ENCODE results near the gene AK2.
"Not testable (repeated sequence)": the region's sequence is repeated elsewhere in the genome, so short reads cannot be mapped to it uniquely, and the experiment has no call there.

AK2 gene

GRCh38 chr1:33055210-33056008 is 18.7 kb upstream of the AK2 start:
- in situ Hi-C loops (cut with MboI; ENCODE audit: low sequenced_read_pairs), result no loop called here

GRCh38 chr1:33050221-33051076 is 13.8 kb upstream of the AK2 start:
- in situ Hi-C loops (cut with MboI; ENCODE audit: low sequenced_read_pairs), result no loop called here

- in situ Hi-C loops (cut with MboI; ENCODE audit: low sequenced_read_pairs), result no loop called here
These were observed 12.7 kb upstream of the AK2 start for GRCh38 chr1:33049371-33049770.

- in situ Hi-C loops (cut with MboI; ENCODE audit: low sequenced_read_pairs), result no loop called here
These were observed 11.7 kb upstream of the AK2 start for GRCh38 chr1:33048426-33048825.

GRCh38 chr1:33047839-33048305 is 11.2 kb upstream of the AK2 start:
- in situ Hi-C loops (cut with MboI; ENCODE audit: low sequenced_read_pairs), result no loop called here

- in situ Hi-C loops (cut with MboI; ENCODE audit: low sequenced_read_pairs), result no loop called here
These were observed 10.6 kb upstream of the AK2 start for GRCh38 chr1:33047290-33047689.

- in situ Hi-C loops (cut with MboI; ENCODE audit: low sequenced_read_pairs), result not testable (repeated sequence)
These were observed 9.6 kb upstream of the AK2 start for GRCh38 chr1:33046234-33046633.

GRCh38 chr1:33045814-33046213 is 9.1 kb upstream of the AK2 start:
- in situ Hi-C loops (cut with MboI; ENCODE audit: low sequenced_read_pairs), result no loop called here

GRCh38 chr1:33045246-33045645 is 8.6 kb upstream of the AK2 start:
- in situ Hi-C loops (cut with MboI; ENCODE audit: low sequenced_read_pairs), result no loop called here

GRCh38 chr1:33043267-33044092 is 6.8 kb upstream of the AK2 start:
- in situ Hi-C loops (cut with MboI; ENCODE audit: low sequenced_read_pairs), result no loop called here

- in situ Hi-C loops (cut with MboI; ENCODE audit: low sequenced_read_pairs), result no loop called here
These were observed 6.1 kb upstream of the AK2 start for GRCh38 chr1:33042831-33043230.

- in situ Hi-C loops (cut with MboI; ENCODE audit: low sequenced_read_pairs), result no loop called here
These were observed 4.3 kb upstream of the AK2 start for GRCh38 chr1:33041026-33041425.

GRCh38 chr1:33039840-33040239 is 3.2 kb upstream of the AK2 start:
- in situ Hi-C loops (cut with MboI; ENCODE audit: low sequenced_read_pairs), result no loop called here

GRCh38 chr1:33036051-33036525 is 595 bp downstream of the AK2 start:
- in situ Hi-C loops (cut with MboI; ENCODE audit: low sequenced_read_pairs), result no loop called here

- in situ Hi-C loops (cut with MboI; ENCODE audit: low sequenced_read_pairs), result no loop called here
These were observed 4.4 kb downstream of the AK2 start for GRCh38 chr1:33032126-33032869.

GRCh38 chr1:33031506-33031905 is 5.2 kb downstream of the AK2 start:
- in situ Hi-C loops (cut with MboI; ENCODE audit: low sequenced_read_pairs), result no loop called here

- in situ Hi-C loops (cut with MboI; ENCODE audit: low sequenced_read_pairs), result no loop called here
These were observed 6.1 kb downstream of the AK2 start for GRCh38 chr1:33030575-33030974.

- in situ Hi-C loops (cut with MboI; ENCODE audit: low sequenced_read_pairs), result no loop called here
These were observed 6.8 kb downstream of the AK2 start for GRCh38 chr1:33029921-33030320.

- in situ Hi-C loops (cut with MboI; ENCODE audit: low sequenced_read_pairs), result no loop called here
These were observed 7.5 kb downstream of the AK2 start for GRCh38 chr1:33029209-33029608.

GRCh38 chr1:33025761-33026160 is 10.9 kb downstream of the AK2 start:
- in situ Hi-C loops (cut with MboI; ENCODE audit: low sequenced_read_pairs), result no loop called here

All from HL-60/S4 treated with retinoic acid at 250 ng/mL for 4 days and 3 days (cell line).